HG02943 (cell line): ENCODE measurements around the gene TBP.
"Not testable (repeated sequence)": the region's sequence is repeated elsewhere in the genome, so short reads cannot be mapped to it uniquely, and the experiment has no call there.

Source experiments
- ATAC-seq: cut with Tn5 transposase; IDR thresholded peaks from one replicate; pipeline ENCODE4 v1.9.1; 2021; ENCODE audit warnings: mild to moderate bottlenecking, low read depth, moderate library complexity; ENCODE audit not compliant: unreplicated experiment

TBP gene

GRCh38 chr6:170554013-170554795 lies at the start of gene TBP:
TBP (plus strand) TSS chr6:170554369; CDS start chr6:170557030, 2,661 bp downstream.
- ATAC-seq: peak; percentile 95

- ATAC-seq: no peak
These were observed 49.7 kb upstream of the TBP start for GRCh38 chr6:170504479-170504878.

DNA sequence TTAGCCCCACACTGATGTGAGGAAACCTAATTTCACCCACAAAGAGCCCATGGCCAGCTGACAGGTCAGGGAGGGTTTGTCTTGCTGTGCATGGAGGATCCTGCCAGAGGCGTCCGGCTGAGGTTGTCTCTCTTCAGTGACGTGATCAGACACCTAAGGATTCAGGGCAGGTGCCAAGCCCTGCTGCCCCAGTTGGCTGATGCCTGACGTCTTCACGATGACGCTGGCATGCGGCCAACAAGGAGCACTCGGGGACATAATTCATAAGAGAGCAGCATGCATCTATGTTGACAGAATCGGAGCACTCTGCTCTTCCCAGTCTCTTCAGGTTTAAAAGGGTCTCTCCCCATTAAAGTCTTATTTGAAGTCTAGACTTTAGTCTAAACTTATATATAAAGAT lies 48.9 kb upstream of the TBP start:
- ATAC-seq: no peak

- ATAC-seq: no peak
These were observed 47.7 kb upstream of the TBP start for GRCh38 chr6:170506446-170506845.

- ATAC-seq: not testable (repeated sequence)
These were observed 46.4 kb upstream of the TBP start for GRCh38 chr6:170507728-170508127.

- ATAC-seq: not testable (repeated sequence)
These were observed 45.9 kb upstream of the TBP start for GRCh38 chr6:170508275-170508674.

DNA sequence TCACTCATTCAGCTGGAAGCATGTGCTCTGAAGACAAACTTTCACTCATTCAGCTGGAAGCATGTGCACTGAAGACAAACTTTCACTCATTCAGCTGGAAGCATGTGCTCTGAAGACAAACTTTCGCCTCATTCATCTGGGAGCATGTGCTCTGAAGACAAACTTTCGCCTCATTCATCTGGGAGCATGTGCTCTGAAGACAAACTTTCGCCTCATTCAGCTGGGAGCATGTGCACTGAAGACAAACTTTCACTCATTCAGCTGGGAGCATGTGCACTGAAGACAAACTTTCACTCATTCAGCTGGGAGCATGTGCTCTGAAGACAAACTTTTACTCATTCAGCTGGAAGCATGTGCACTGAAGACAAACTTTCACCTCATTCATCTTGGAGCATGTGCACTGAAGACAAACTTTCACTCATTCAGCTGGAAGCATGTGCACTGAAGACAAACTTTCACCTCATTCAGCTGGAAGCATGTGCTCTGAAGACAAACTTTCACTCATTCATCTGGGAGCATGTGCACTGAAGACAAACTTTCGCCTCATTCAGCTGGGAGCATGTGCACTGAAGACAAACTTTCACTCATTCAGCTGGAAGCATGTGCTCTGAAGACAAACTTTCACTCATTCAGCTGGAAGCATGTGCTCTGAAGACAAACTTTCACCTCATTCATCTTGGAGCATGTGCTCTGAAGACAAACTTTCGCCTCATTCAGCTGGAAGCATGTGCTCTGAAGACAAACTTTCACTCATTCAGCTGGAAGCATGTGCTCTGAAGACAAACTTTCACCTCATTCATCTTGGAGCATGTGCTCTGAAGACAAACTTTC lies 45.1 kb upstream of the TBP start:
- not testable (repeated sequence) for ATAC-seq

- ATAC-seq: no peak
These were observed 44.5 kb upstream of the TBP start for GRCh38 chr6:170509723-170510018.

DNA sequence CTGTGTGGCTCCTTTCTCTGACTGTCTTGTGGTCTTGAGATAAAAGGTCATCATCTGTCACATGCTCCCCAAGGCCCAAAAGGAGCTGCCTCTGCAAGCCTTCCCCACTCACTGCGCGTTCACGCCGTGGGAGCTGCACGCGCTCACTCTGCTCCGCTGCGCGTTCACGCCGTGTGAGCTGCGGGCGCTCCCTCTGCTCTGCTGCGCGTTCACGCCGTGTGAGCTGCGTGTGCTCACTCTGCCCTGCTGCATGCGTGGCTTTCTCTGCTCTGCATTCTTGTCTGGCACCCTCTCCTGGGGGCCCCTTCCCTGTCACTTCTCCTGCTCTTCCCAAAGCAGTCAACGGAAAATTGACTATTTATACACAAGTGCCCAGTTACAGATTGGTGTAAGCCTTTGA lies 43.5 kb upstream of the TBP start:
- no peak for ATAC-seq

- ATAC-seq: no peak
These were observed 41.9 kb upstream of the TBP start for GRCh38 chr6:170512249-170512648.

DNA sequence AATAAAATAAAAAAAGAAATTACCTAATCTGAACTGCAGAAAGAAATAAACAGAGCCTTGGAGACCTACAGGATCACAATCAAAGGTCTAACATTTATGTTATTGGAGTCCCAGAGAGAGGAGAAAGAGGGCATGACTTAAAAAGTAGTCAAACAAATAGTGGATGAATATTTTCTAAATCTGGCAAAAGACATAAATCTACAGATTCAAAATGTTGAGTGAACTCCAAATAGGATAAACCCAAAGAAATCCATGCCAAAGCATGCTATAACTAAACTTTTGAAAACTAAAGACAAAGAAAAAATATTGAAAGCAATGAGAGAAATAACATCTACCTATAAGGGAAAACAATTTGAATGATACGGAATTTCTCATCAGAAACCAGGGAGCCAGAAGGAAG lies 39.3 kb upstream of the TBP start:
- ATAC-seq: no peak

- peak; percentile 67 for ATAC-seq
These were observed 37.2 kb upstream of the TBP start for GRCh38 chr6:170516783-170517616.

- ATAC-seq: no peak
These were observed 31.5 kb upstream of the TBP start for GRCh38 chr6:170522565-170523183.

GRCh38 chr6:170523256-170524171 lies 30.7 kb upstream of the TBP start:
- no peak for ATAC-seq

DNA sequence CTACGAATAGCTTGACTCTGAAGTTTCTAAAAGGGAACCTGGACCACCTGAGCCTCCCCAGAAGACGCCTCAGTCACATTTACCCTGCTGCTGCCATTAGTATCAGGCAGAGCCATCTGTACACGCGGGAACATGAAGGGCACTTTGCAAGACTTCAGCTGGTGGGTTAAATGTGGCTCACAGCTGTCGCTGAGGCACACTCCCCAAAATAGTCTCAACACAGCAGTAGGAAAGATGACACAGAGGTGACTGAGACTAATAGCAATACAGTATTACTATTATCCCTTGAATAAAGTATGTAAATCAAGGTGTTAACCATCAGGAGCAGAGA lies 30.0 kb upstream of the TBP start:
- no peak for ATAC-seq

DNA sequence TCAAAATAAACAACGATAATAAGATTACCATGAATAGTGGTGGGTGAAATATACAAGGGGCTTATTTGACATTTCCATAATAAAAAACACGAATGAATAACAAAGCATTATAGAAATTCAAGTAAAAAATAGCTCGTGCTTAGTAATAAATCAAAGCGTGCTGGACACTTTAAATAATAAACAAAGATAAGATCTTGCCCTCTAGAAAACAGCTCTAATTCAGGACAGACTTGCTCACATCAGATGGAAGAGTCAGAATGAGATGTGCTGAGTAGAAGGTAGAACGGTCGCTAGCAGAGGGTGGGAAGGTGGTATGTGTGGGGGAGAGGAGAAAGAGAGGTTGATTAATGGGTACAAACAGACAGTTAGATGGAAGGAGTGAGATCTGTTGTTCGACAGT lies 28.4 kb upstream of the TBP start:
- ATAC-seq: no peak

GRCh38 chr6:170527995-170528394 lies 26.2 kb upstream of the TBP start:
- ATAC-seq: not testable (repeated sequence)

DNA sequence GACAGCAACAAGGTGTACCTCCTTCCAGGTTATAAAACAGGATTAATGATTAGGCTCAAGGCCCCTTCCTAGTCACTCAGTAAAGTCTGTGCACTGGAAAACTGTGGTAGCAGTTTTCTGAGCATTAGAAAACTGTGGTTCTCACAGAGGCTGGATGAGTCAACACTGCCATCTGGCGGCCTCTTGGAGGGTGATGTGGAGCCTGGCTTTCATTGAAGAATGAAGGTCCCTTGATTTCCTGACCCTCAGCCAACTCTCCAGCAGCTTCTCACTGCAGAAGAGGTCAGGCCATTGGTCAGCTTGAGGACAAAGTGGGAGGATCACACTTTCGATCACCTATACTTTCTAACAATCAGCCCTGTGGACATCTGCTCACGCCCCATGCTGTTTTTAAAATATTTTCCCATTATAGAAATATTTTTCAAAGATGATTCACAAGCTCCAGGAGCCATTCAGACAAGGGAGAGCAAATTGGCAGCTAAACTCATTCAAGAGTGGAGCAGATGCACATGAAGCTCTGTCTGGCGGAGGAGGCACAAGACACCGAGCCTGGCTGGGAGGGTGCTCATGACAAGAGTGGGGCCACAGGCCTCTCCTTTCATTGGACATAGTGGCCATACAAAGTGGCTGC lies 24.2 kb upstream of the TBP start:
- no peak for ATAC-seq

DNA sequence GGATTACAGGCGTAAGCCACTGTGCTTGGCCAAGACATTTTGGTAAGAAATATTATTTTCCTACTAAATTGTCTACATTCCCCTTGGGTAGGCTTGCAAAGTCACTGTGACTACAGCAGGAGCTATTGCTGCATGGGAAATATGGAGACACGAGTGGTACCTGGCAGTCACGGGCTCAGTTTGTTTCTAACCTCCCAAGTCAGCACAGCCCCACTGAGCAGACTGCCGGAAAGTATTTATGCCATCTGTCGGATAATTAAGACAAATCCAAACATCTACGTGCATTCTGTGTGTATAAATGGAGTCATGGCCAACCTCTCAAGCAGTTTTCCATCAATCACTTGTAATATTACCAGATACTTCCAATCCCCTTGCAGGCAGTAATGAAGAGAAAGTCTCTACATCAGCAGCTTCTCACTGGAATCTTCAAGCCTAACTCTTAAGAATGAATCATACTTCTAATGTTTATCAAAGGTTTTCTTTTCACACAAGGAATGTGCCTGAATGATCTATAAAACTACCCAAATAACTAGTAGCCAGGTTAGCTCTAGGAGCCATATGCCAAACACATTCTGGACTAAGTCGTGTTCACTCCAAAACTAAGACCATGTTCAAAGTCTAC lies 21.2 kb upstream of the TBP start:
- no peak for ATAC-seq
